HEK293 (cell line): ENCODE data around the gene RAG1.

ENCODE experiments used
- BCL11B ChIP-seq: fragments of 450-650 bp; formaldehyde crosslinking; IDR thresholded peaks from 2 replicates; pipeline ENCODE4 v1.5.1; 2016; ENCODE audit warnings: low read depth, missing biosample characterization, missing genetic modification characterization
- GLIS1 ChIP-seq: fragments of 450-650 bp; formaldehyde crosslinking; IDR thresholded peaks from 2 replicates; pipeline ENCODE4 v1.5.1; 2016; ENCODE audit warnings: missing biosample characterization, missing genetic modification characterization
- KLF1 ChIP-seq: fragments of 450-650 bp; formaldehyde crosslinking; IDR thresholded peaks from 2 replicates; pipeline ENCODE4 v1.5.1; 2016; ENCODE audit warnings: missing biosample characterization, missing genetic modification characterization
- KLF8 ChIP-seq: fragments of 450-650 bp; formaldehyde crosslinking; IDR thresholded peaks from 2 replicates; pipeline ENCODE4 v1.5.1; 2016; ENCODE audit warnings: missing biosample characterization, missing genetic modification characterization
- PRDM1 ChIP-seq: fragments of 450-650 bp; formaldehyde crosslinking; IDR thresholded peaks from 2 replicates; pipeline ENCODE4; 2016; ENCODE audit warnings: missing biosample characterization, missing genetic modification characterization
- SCRT1 ChIP-seq: fragments of 450-650 bp; formaldehyde crosslinking; IDR thresholded peaks from 2 replicates; pipeline ENCODE4 v1.5.1; 2016; ENCODE audit warnings: missing biosample characterization, missing genetic modification characterization, borderline replicate concordance
- SETDB1 ChIP-seq: IDR thresholded peaks from one replicate; pipeline ENCODE4 v1.6.1; 2017; ENCODE audit warnings: mild to moderate bottlenecking, low read length, moderate library complexity, mixed read lengths; ENCODE audit not compliant: insufficient read length
- TCF7L2 ChIP-seq: IDR thresholded peaks from 2 replicates; pipeline ENCODE4 v1.6.1; 2011; ENCODE audit warnings: low read depth, mild to moderate bottlenecking, inconsistent platforms, low read length, moderate library complexity, borderline replicate concordance
- ZBTB1 ChIP-seq: fragments of 450-650 bp; formaldehyde crosslinking; IDR thresholded peaks from 2 replicates; pipeline ENCODE4 v1.5.1; 2016; ENCODE audit warnings: missing biosample characterization, missing genetic modification characterization
- ZBTB17 ChIP-seq: fragments of 450-650 bp; formaldehyde crosslinking; IDR thresholded peaks from 2 replicates; pipeline ENCODE4 v1.5.1; 2016; ENCODE audit warnings: missing biosample characterization, missing genetic modification characterization
- ZBTB21 ChIP-seq: fragments of 450-650 bp; formaldehyde crosslinking; IDR thresholded peaks from 2 replicates; pipeline ENCODE4 v1.5.1; 2017; ENCODE audit warnings: missing biosample characterization, missing genetic modification characterization
- ZFP69B ChIP-seq: fragments of 450-650 bp; formaldehyde crosslinking; IDR thresholded peaks from 2 replicates; pipeline ENCODE4 v1.5.1; 2016; ENCODE audit warnings: missing biosample characterization, missing genetic modification characterization
- ZNF132 ChIP-seq: fragments of 450-650 bp; formaldehyde crosslinking; IDR thresholded peaks from 2 replicates; pipeline ENCODE4 v1.5.1; 2017; ENCODE audit warnings: missing biosample characterization, missing genetic modification characterization, borderline replicate concordance
- ZNF140 ChIP-seq: fragments of 450-650 bp; formaldehyde crosslinking; IDR thresholded peaks from 2 replicates; pipeline ENCODE4 v1.5.1; 2016; ENCODE audit warnings: missing biosample characterization, missing genetic modification characterization
- ZNF146 ChIP-seq: fragments of 450-650 bp; formaldehyde crosslinking; IDR thresholded peaks from 2 replicates; pipeline ENCODE4 v1.5.1; 2016; ENCODE audit warnings: missing biosample characterization, missing genetic modification characterization
- ZNF175 ChIP-seq: fragments of 450-650 bp; formaldehyde crosslinking; IDR thresholded peaks from 2 replicates; pipeline ENCODE4 v1.5.1; 2016; ENCODE audit warnings: missing biosample characterization, missing genetic modification characterization
- ZNF2 ChIP-seq: fragments of 450-650 bp; formaldehyde crosslinking; IDR thresholded peaks from 2 replicates; pipeline ENCODE4 v1.5.1; 2016; ENCODE audit warnings: missing biosample characterization, missing genetic modification characterization
- ZNF221 ChIP-seq: fragments of 450-650 bp; formaldehyde crosslinking; IDR thresholded peaks from 2 replicates; pipeline ENCODE4 v1.5.1; 2017; ENCODE audit warnings: missing biosample characterization, missing genetic modification characterization, borderline replicate concordance
- ZNF274 ChIP-seq, 2 experiments: fragments of 200-500 bp in 1 of 2; fragments of 450-650 bp in 1 of 2; sonication (Bioruptor generic) in 1 of 2; formaldehyde crosslinking in 1 of 2; IDR thresholded peaks; 2 replicates each; pipeline versions ENCODE4 v1.5.1 to v1.6.1; 2014 to 2016; ENCODE audit warnings: borderline replicate concordance in 1 of 2, inconsistent platforms in 1 of 2, low read length in 1 of 2, missing biosample characterization in 1 of 2, missing genetic modification characterization in 1 of 2
- ZNF354C ChIP-seq: fragments of 450-650 bp; formaldehyde crosslinking; IDR thresholded peaks from 2 replicates; pipeline ENCODE4 v1.5.1; 2016; ENCODE audit warnings: missing biosample characterization, missing genetic modification characterization, low read depth, borderline replicate concordance
- ZNF48 ChIP-seq: fragments of 450-650 bp; formaldehyde crosslinking; IDR thresholded peaks from 2 replicates; pipeline ENCODE4 v1.5.1; 2016; ENCODE audit warnings: missing biosample characterization, missing genetic modification characterization
- ZNF501 ChIP-seq: fragments of 450-650 bp; formaldehyde crosslinking; IDR thresholded peaks from 2 replicates; pipeline ENCODE4 v1.5.1; 2016; ENCODE audit warnings: missing biosample characterization, missing genetic modification characterization
- ZNF510 ChIP-seq: fragments of 450-650 bp; formaldehyde crosslinking; IDR thresholded peaks from 2 replicates; pipeline ENCODE4 v1.5.1; 2018; ENCODE audit warnings: mild to moderate bottlenecking, missing genetic modification characterization, missing biosample characterization; ENCODE audit not compliant: insufficient replicate concordance
- ZNF529 ChIP-seq: fragments of 450-650 bp; formaldehyde crosslinking; IDR thresholded peaks from 2 replicates; pipeline ENCODE4 v1.5.1; 2017; ENCODE audit warnings: missing genetic modification characterization, missing biosample characterization; ENCODE audit not compliant: insufficient replicate concordance
- ZNF600 ChIP-seq: fragments of 450-650 bp; formaldehyde crosslinking; IDR thresholded peaks from 2 replicates; pipeline ENCODE4 v1.5.1; 2016; ENCODE audit warnings: missing biosample characterization, missing genetic modification characterization
- ZNF623 ChIP-seq: fragments of 450-650 bp; formaldehyde crosslinking; IDR thresholded peaks from 2 replicates; pipeline ENCODE4 v1.5.1; 2016; ENCODE audit warnings: missing biosample characterization, missing genetic modification characterization
- ZNF629 ChIP-seq: fragments of 450-650 bp; formaldehyde crosslinking; IDR thresholded peaks from 2 replicates; pipeline ENCODE4 v1.5.1; 2017; ENCODE audit warnings: missing biosample characterization, missing genetic modification characterization
- ZNF677 ChIP-seq: fragments of 450-650 bp; IDR thresholded peaks from 2 replicates; pipeline ENCODE4 v1.5.0; 2018; ENCODE audit warnings: missing biosample characterization, mild to moderate bottlenecking, missing genetic modification characterization, moderate library complexity
- ZNF701 ChIP-seq: fragments of 450-650 bp; formaldehyde crosslinking; IDR thresholded peaks from 2 replicates; pipeline ENCODE4 v1.5.1; 2016; ENCODE audit warnings: missing biosample characterization, missing genetic modification characterization
- ZNF791 ChIP-seq: fragments of 450-650 bp; formaldehyde crosslinking; IDR thresholded peaks from 2 replicates; pipeline ENCODE4 v1.5.1; 2016; ENCODE audit warnings: missing biosample characterization, missing genetic modification characterization
- TF ChIP-seq, protein P1 (sequence below): fragments of 450-650 bp; formaldehyde crosslinking; IDR thresholded peaks from 2 replicates; pipeline ENCODE4 v1.5.1; 2016; ENCODE audit warnings: missing biosample characterization, missing genetic modification characterization
- TF ChIP-seq, protein P2 (sequence below): fragments of 450-650 bp; formaldehyde crosslinking; IDR thresholded peaks from 2 replicates; pipeline ENCODE4 v1.5.1; 2016; ENCODE audit warnings: missing biosample characterization, missing genetic modification characterization, low read depth
- TF ChIP-seq, protein P3 (sequence below): fragments of 450-650 bp; formaldehyde crosslinking; IDR thresholded peaks from 2 replicates; pipeline ENCODE4 v1.5.1; 2016; ENCODE audit warnings: missing biosample characterization, missing genetic modification characterization
- TF ChIP-seq, protein P4 (sequence below): fragments of 450-650 bp; formaldehyde crosslinking; IDR thresholded peaks from 2 replicates; pipeline ENCODE4 v1.5.1; 2016; ENCODE audit warnings: missing biosample characterization, missing genetic modification characterization

The RAG1 gene

DNA sequence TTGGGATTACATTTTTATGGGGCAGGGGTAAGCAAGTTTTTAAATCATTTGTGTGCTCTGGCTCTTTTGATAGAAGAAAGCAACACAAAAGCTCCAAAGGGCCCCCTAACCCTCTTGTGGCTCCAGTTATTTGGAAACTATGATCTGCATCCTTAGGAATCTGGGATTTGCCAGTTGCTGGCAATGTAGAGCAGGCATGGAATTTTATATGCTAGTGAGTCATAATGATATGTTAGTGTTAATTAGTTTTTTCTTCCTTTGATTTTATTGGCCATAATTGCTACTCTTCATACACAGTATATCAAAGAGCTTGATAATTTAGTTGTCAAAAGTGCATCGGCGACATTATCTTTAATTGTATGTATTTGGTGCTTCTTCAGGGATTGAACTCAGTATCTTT is 10.1 kb downstream of the RAG1 start (continued):
- no peak for TF ChIP-seq PRDM1 (tag by site-specific recombination)
- TF ChIP-seq ZFP69B (tag by site-specific recombination) = no peak
- no peak for TF ChIP-seq ZNF623 (tag by site-specific recombination)
- TF ChIP-seq ZNF48 (tag by site-specific recombination) = no peak
- TF ChIP-seq ZNF600 (tag by site-specific recombination) = no peak
- TF ChIP-seq, protein P1, sequence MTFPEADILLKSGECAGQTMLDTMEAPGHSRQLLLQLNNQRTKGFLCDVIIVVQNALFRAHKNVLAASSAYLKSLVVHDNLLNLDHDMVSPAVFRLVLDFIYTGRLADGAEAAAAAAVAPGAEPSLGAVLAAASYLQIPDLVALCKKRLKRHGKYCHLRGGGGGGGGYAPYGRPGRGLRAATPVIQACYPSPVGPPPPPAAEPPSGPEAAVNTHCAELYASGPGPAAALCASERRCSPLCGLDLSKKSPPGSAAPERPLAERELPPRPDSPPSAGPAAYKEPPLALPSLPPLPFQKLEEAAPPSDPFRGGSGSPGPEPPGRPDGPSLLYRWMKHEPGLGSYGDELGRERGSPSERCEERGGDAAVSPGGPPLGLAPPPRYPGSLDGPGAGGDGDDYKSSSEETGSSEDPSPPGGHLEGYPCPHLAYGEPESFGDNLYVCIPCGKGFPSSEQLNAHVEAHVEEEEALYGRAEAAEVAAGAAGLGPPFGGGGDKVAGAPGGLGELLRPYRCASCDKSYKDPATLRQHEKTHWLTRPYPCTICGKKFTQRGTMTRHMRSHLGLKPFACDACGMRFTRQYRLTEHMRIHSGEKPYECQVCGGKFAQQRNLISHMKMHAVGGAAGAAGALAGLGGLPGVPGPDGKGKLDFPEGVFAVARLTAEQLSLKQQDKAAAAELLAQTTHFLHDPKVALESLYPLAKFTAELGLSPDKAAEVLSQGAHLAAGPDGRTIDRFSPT (tag by site-specific recombination) = peak; percentile 69; the same call in 1 of the 2 replicates
- no peak for TF ChIP-seq KLF1
- TF ChIP-seq SETDB1 = no peak
- TF ChIP-seq ZNF701 = no peak
- no peak for TF ChIP-seq ZNF2 (tag by site-specific recombination)
- TF ChIP-seq ZNF629 = no peak
- no peak for TF ChIP-seq ZNF529 (tag by site-specific recombination)
- no peak for TF ChIP-seq KLF8 (tag by site-specific recombination)
- TF ChIP-seq, protein P2, sequence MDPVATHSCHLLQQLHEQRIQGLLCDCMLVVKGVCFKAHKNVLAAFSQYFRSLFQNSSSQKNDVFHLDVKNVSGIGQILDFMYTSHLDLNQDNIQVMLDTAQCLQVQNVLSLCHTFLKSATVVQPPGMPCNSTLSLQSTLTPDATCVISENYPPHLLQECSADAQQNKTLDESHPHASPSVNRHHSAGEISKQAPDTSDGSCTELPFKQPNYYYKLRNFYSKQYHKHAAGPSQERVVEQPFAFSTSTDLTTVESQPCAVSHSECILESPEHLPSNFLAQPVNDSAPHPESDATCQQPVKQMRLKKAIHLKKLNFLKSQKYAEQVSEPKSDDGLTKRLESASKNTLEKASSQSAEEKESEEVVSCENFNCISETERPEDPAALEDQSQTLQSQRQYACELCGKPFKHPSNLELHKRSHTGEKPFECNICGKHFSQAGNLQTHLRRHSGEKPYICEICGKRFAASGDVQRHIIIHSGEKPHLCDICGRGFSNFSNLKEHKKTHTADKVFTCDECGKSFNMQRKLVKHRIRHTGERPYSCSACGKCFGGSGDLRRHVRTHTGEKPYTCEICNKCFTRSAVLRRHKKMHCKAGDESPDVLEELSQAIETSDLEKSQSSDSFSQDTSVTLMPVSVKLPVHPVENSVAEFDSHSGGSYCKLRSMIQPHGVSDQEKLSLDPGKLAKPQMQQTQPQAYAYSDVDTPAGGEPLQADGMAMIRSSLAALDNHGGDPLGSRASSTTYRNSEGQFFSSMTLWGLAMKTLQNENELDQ = no peak
- TF ChIP-seq ZNF354C (tag by site-specific recombination) = no peak
- no peak for TF ChIP-seq ZNF274 (IDR thresholded peaks at IDR 0.05; ENCODE audit: low read length)
- no peak for TF ChIP-seq ZNF274 (tag by site-specific recombination; IDR thresholded peaks at IDR 0.05; ENCODE audit: borderline replicate concordance)
- TF ChIP-seq ZBTB21 = no peak
- no peak for TF ChIP-seq ZNF140 (tag by site-specific recombination)
- TF ChIP-seq ZNF132 (tag by site-specific recombination) = no peak
- TF ChIP-seq ZNF175 (tag by site-specific recombination) = no peak
- TF ChIP-seq ZNF146 (tag by site-specific recombination) = no peak
- TF ChIP-seq, protein P3, sequence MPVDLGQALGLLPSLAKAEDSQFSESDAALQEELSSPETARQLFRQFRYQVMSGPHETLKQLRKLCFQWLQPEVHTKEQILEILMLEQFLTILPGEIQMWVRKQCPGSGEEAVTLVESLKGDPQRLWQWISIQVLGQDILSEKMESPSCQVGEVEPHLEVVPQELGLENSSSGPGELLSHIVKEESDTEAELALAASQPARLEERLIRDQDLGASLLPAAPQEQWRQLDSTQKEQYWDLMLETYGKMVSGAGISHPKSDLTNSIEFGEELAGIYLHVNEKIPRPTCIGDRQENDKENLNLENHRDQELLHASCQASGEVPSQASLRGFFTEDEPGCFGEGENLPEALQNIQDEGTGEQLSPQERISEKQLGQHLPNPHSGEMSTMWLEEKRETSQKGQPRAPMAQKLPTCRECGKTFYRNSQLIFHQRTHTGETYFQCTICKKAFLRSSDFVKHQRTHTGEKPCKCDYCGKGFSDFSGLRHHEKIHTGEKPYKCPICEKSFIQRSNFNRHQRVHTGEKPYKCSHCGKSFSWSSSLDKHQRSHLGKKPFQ (tag by site-specific recombination) = no peak
- no peak for TF ChIP-seq ZNF501 (tag by site-specific recombination)
- TF ChIP-seq SCRT1 (tag by site-specific recombination) = no peak
- TF ChIP-seq ZNF791 (tag by site-specific recombination) = no peak
- TF ChIP-seq GLIS1 (tag by site-specific recombination) = no peak
- TF ChIP-seq ZNF677 (tag by site-specific recombination) = no peak
- no peak for TF ChIP-seq ZNF221 (tag by site-specific recombination)
- TF ChIP-seq ZNF510 (tag by site-specific recombination) = no peak
- TF ChIP-seq TCF7L2 = no peak
- TF ChIP-seq ZBTB1 (tag by site-specific recombination) = no peak
- TF ChIP-seq, protein P4, sequence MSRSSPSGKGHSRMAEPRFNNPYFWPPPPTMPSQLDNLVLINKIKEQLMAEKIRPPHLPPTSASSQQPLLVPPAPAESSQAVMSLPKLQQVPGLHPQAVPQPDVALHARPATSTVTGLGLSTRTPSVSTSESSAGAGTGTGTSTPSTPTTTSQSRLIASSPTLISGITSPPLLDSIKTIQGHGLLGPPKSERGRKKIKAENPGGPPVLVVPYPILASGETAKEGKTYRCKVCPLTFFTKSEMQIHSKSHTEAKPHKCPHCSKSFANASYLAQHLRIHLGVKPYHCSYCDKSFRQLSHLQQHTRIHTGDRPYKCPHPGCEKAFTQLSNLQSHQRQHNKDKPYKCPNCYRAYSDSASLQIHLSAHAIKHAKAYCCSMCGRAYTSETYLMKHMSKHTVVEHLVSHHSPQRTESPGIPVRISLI (tag by site-specific recombination) = no peak
- 0 out of 2 replicates have a peak, but pooled peaks have one; percentile 11 for TF ChIP-seq BCL11B (tag by site-specific recombination)
- TF ChIP-seq ZBTB17 = no peak
